Right ventricle myocardium superior (tissue), 1 donor: ENCODE data around the gene SLC2A10. TPM values are rescaled to one million over a fixed set of nuclear protein-coding genes. Genes with fewer than 3 reads are reported as not detected.

Source experiments
- ATAC-seq: fragments of 200-7000 bp; cut with Tn5 transposase; one replicate; pipeline ENCODE4 v1.9.1; 2020; ENCODE audit warnings: mild to moderate bottlenecking; ENCODE audit not compliant: poor library complexity
- DNase-seq: peaks from one replicate; pipeline ENCODE4 v3.0.0-alpha.2; 2020
- intact Hi-C: fragments of 100-400 bp; cut with DNase I; formaldehyde crosslinking; loops from one replicate; pipeline ENCODE4 v1.11.2; 2022
- total RNA-seq: library from RNA; stranded (reverse); fragmentation: NEBNext Ultra II Directional; extraction: Animal tissue kit (Norgen Biotek cat#: 25700); gene quantifications from one replicate; pipeline ENCODE4 v1.2.1, GENCODE V29; 2021
- donor health status: DM: no; HTN: yes; CAD: no; lungs with severe emphysema.

The SLC2A10 gene
- total RNA-seq, 1 donor from 2014 or later, result 2.6 TPM

- ATAC-seq (no peak), DNase-seq (no peak)
- intact Hi-C loops, result no loop called here
Observed at GRCh38 chr20:46720019-46720418, 10.6 kb downstream of the SLC2A10 start.

GRCh38 chr20:46720776-46721425 lies 11.5 kb downstream of the SLC2A10 start:
- intact Hi-C loops, result no loop called here
- DNase-seq (no peak), ATAC-seq (no peak)

- intact Hi-C loops, result no loop called here
- ATAC-seq (no peak), DNase-seq (no peak)
Observed at GRCh38 chr20:46721476-46721875, 12.0 kb downstream of the SLC2A10 start.

- intact Hi-C loops, result no loop called here
- no peak for DNase-seq
- no peak for ATAC-seq
Observed at GRCh38 chr20:46722450-46722849, 13.0 kb downstream of the SLC2A10 start.

- no peak for ATAC-seq
Observed at GRCh38 chr20:46723039-46723438, 13.6 kb downstream of the SLC2A10 start.

GRCh38 chr20:46724343-46724959 lies 15.0 kb downstream of the SLC2A10 start:
- intact Hi-C loops, result no loop called here

More at GRCh38 chr20:46723039-46723438, 13.6 kb downstream of the SLC2A10 start:
- intact Hi-C loops, result no loop called here
- no peak for DNase-seq

GRCh38 chr20:46725186-46726165 lies 16.0 kb downstream of the SLC2A10 start:
- intact Hi-C loops, result no loop called here
- no peak for ATAC-seq

More at GRCh38 chr20:46724343-46724959, 15.0 kb downstream of the SLC2A10 start:
- no peak for DNase-seq
- no peak for ATAC-seq

GRCh38 chr20:46731770-46732169 lies 22.3 kb downstream of the SLC2A10 start:
- no peak for ATAC-seq
- no peak for DNase-seq
- intact Hi-C loops, result no loop called here

More at GRCh38 chr20:46725186-46726165, 16.0 kb downstream of the SLC2A10 start:
- DNase-seq, result no peak

GRCh38 chr20:46735436-46735835 lies 26.0 kb downstream of the SLC2A10 start:
- no peak for DNase-seq
- intact Hi-C loops, result no loop called here
- no peak for ATAC-seq

GRCh38 chr20:46739431-46740213 lies 30.2 kb downstream of the SLC2A10 start:
- intact Hi-C loops, result no loop called here
- DNase-seq, result no peak
- no peak for ATAC-seq

- ATAC-seq (no peak), DNase-seq (no peak)
- intact Hi-C loops, result no loop called here
Observed at GRCh38 chr20:46740214-46740609, 30.8 kb downstream of the SLC2A10 start.

GRCh38 chr20:46741924-46742668 lies 32.6 kb downstream of the SLC2A10 start:
- ATAC-seq, result no peak
- DNase-seq, result no peak
- intact Hi-C loops, result no loop called here

- intact Hi-C loops, result no loop called here
- no peak for ATAC-seq
- DNase-seq, result no peak
Observed at GRCh38 chr20:46742669-46743045, 33.2 kb downstream of the SLC2A10 start.

GRCh38 chr20:46743088-46743487 lies 33.6 kb downstream of the SLC2A10 start:
- ATAC-seq, result no peak
- no peak for DNase-seq
- intact Hi-C loops, result no loop called here

GRCh38 chr20:46746956-46747526 lies 37.6 kb downstream of the SLC2A10 start:
- no peak for DNase-seq
- peak; percentile 34 for ATAC-seq

GRCh38 chr20:46749147-46749546 lies 39.7 kb downstream of the SLC2A10 start:
- ATAC-seq, result no peak
- no peak for DNase-seq
- intact Hi-C loops, result no loop called here

More at GRCh38 chr20:46746956-46747526, 37.6 kb downstream of the SLC2A10 start:
- intact Hi-C loops, result no loop called here

GRCh38 chr20:46751856-46752255 lies 42.4 kb downstream of the SLC2A10 start:
- intact Hi-C loops, result no loop called here
- DNase-seq (no peak), ATAC-seq (no peak)

- intact Hi-C loops, result no loop called here
- ATAC-seq (peak; percentile 40), DNase-seq (peak; percentile 69)
Observed at GRCh38 chr20:46752728-46753127, 43.3 kb downstream of the SLC2A10 start.
